H1 (cell line): ENCODE results near the gene RASL10A. TPM values are rescaled to one million over a fixed set of nuclear protein-coding genes. Genes with fewer than 3 reads are reported as not detected.

Experiments
- BCL11A ChIP-seq, 2 experiments: IDR thresholded peaks; one replicate each; pipeline ENCODE4 v1.6.1; 2011; ENCODE audit warnings: low read depth in 2 of 2, low read length in 2 of 2, mild to moderate bottlenecking in 2 of 2
- KDM5A ChIP-seq: fragments of 200-600 bp; IDR thresholded peaks from 2 replicates; pipeline ENCODE4 v1.7.1; 2012; ENCODE audit warnings: mild to moderate bottlenecking, low read length, inconsistent platforms, mixed read lengths
- polyA plus RNA-seq, 7 experiments: library from polyadenylated mRNA; depleted of rRNA in 3 of 7; stranded (reverse) in 5 of 7; unstranded in 2 of 7; fragments of >200 nt in 5 of 7; fragments of 200-250 nt in 2 of 7; gene quantifications; 1 replicate in 5 of 7; 2 replicates in 1 of 7; 4 replicates in 1 of 7; pipeline versions ENCODE4 v1.2.1 to v1.2.3, GENCODE V29; 2011 to 2013; ENCODE audit warnings: missing spikeins in 2 of 7, mixed read lengths in 2 of 7
- total RNA-seq: library from RNA; stranded (reverse); fragmentation: NEBNext Ultra II Directional; extraction: Animal tissue kit (Norgen Biotek cat#: 25700); gene quantifications from 2 replicates; pipeline ENCODE4 v1.2.1, GENCODE V29; 2021

RASL10A gene
- total and polyA plus RNA-seq, 2 of the 8 experiments (the other 6 are each of a cell fraction or from before 2014, with no cell fraction given) = 1.1 to 1.5 TPM

- TF ChIP-seq KDM5A = no peak
- TF ChIP-seq BCL11A (IDR thresholded peaks at IDR 0.05; ENCODE audit: low read depth in 2 of 2, low read length in 2 of 2) = no peak
- TF ChIP-seq, all 59 proteins: peak for 0
Measured at GRCh38 chr22:29288837-29289236, 26.7 kb downstream of the RASL10A start (continued).
